GM19035 (cell line): ENCODE measurements around the gene CTDSP2.
A peak's percentile ranks its signal among the peaks of the same experiment; 100 is the strongest.
"Not testable (repeated sequence)": the region's sequence is repeated elsewhere in the genome, so short reads cannot be mapped to it uniquely, and the experiment has no call there.

Experiments used
- ATAC-seq: cut with Tn5 transposase; IDR thresholded peaks from one replicate; pipeline ENCODE4 v1.9.1; 2021; ENCODE audit not compliant: unreplicated experiment

The CTDSP2 gene

DNA sequence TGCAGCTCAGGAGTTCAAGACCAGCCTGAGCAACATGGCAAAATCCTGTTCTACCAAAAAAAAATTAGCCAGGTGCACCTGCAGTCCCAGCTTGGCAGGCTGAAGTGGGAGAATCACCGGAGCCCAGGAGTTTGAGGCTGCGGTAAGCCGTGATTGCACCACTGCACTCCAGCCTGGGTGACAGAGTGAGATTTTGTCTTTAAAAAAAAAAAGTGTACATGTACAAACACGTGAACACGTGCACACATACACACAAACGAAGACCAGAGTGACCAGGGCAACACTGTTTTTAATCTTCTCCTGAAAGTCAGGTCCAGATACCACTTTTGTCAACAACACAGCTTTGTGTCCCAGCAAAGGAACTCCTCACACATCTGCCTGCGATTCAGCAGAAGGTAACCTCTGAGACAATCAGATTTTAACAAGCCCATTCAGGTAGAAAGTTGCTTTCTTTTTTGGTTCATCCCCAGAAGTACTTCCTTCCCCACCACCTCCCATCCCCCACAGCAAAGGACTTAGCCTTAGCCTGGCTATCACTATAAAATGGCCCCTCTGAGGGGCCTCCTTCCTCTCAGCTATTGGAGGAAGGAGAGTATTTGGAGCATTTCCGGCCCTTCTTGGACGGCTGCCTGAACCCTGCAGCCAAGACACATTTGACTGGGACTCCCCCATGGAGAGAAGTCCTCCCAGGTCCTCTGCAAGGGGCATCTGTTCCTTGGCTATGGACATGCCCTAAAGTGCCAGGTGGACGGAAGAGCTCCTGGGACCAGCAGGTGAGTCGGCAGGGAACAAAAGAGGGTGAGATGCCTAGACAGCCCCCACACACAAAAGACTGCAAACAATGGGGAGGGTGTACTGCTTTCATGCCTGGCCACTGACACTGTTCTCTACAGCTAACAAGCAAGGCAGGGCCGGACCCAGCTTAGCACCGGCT lies 9.8 kb downstream of the CTDSP2 start:
- ATAC-seq = peak; percentile 54

DNA sequence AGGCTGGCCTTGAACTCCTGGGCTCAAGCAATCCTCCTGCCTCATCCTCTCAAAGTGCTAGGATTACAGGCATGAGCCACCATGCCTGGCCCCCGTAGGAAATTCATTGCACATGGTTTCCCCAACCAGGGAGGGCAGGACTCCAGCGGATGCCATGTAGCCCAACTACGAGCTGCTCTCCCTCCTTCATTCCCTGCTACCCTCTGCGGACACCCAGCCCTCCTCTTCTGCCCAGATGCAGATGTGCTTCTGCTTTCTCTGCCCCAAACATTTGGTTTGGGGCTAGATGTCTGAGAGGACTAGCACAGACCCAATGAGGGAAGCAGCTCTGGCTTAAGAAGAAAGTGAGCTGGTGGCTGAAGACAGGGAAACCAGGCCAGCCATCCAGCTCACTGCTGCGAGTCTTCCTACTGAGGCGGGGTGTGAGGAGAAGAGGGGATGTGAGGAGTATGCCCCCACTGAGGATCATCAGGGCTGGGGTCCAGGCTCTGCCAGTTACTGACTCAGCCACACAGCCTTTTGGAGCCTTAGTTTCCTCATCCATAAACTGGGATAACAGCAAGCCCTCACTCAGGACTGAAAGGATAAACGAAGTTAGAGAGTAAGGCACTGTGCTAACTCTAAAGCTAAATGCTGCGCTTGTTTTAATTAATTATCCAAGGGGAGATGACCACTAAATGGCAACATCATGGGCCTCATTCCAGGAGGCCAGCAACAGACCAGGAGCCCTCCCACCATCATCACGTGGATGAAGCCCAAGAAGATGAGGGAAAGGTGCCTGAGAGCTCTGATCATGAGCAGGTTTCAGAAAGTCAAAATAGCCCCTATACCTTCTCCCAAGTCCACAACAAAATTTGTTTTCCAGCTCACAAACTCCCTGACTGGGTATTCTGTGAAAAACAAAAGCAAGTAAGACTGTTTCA lies 10.9 kb downstream of the CTDSP2 start:
- no peak for ATAC-seq

DNA sequence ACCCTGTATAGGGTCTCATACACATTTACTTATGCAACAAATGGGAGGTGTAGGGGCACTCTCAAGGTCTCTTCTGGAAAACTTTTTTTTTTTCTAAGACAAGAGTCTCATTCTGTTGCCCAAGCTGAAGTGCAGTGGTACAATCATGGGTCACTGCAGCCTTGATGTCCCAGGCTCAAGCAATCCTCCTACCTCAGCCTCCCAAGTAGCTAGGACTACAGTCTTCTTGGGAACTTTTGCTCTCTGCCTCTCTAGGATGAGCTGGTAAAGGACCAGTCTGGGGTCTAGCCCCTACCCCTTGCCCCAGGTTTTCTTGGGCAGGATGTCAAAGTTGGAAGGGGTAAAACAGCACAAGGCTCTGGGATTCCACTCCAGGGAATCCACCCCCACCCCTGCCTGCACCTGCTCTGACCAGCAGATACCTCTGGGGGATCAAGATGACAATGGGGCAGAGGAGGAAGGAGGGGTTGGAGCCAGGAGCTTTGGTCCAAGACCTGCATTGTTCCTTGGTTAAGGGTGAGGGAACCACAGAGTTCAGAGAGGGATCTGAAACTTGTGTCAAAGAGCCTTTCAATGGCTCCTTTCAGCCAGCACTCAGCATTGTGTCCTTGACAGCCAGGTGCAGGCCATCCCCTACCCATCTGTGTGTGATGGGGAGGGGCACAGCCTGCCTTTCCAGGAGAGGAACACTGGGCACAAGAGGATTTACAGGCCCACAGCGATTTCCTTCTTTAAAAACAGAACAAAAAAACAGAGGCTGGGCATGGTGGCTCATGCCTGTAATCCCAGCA lies 12.2 kb downstream of the CTDSP2 start:
- no peak for ATAC-seq

DNA sequence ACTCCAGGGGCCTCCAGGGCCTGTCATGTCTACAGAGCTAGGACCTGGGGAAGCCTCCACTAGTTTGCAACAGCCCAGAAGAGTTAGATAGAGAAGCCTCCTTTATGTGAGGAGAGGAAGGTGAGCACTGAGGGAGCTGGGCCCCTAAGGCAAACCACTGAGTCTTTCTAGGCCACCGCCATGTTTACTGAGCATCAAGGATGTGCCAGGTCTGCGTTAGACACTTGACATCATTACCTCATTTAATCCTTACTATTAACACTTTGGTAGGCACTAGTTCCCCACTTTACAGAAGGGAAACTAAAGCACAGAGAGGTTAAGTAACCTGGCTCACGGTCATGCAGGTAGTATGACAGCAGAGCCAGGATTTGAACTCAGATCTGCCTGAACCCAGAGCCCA lies 12.9 kb downstream of the CTDSP2 start:
- no peak for ATAC-seq

DNA sequence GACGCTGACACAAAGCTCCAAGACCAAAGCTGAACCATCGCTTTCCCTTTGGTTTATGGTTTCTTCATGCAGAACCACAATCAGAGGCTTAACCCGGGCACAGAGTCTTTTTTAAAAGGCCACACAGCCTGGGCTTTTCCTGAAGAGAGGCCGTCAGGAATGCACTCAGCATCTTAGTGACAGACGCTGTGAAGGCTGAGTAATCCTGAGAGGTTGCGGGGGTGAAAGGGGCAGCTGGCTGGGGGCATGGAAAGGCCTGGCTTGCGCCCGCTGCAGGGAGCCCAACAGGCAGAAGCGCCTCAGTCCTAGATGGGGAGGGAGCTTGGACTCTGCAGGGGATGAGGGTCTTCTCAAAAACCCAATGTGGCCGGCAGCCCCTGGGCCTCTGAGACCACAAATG lies 13.6 kb downstream of the CTDSP2 start:
- ATAC-seq = no peak

DNA sequence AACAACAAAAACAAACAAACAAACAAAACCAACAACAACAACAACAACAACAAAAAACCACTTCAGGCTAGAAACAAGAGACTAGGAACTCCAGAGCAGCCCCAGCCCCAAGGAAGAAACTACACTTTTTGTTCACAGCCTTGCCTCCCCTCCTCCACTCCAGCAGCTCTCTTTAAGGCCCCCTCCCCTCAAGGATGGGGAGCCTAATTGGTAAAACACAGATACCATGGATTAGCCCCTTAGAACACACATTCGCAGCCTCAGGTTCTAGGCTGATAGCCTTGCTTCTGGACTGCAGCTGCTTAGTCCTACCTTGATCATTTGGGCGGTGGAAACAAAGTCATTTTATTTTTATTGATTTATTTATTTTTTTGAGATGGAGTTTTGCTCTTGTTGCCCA lies 16.1 kb downstream of the CTDSP2 start:
- ATAC-seq = no peak

DNA sequence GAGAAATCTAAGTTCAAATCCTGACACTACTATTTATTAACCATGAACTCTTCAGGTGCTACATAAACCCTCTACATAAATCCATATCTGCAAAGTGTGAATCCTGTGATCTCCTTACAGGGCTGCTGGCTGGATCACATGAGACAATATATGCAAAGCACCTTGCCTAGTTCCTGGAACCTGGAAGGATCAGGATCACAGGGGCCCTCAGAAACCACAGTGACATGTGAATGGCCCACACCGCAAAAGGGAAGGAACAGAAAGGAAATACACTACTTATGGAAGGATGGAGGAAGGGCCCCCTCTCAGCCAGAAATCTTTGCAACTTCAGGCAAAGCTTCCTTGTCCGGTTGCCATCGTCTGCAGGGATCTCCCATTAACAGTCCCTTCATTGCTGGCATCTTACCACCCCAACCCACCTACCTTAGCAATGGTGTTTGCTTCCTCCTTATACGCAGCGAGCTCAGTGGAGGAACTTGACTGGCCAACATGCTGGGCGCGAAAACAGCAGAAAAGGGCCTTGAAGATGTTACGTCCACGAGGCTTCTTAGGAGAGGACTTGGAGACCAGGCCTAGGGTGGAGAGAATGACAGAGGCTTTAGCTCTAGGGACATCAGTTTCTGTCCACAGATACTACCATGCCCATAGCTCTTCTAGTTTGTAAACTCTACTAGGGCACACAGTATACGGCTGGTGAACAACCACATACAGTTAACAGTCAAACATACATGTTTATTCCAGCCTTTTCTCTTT lies 17.3 kb downstream of the CTDSP2 start:
- ATAC-seq = no peak

DNA sequence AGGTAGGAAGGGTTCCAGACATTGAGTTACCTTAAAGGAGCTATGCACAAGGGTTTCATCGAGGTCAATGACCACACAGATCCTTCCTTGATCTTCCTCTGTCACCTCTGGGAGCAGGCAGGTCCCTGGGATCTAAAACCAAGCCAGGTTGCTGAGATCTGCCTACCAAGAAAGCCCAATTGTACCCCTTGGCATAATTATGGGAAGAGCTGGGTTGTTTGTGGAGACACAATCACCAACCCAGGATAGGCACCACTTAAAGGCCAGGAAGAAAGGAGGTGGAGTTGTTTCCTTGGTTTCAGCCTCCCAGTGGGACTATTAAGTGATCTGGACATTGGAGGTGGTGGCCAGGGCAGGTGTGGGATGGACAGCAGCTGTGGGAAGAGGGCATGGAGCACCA lies 19.6 kb downstream of the CTDSP2 start:
- no peak for ATAC-seq

DNA sequence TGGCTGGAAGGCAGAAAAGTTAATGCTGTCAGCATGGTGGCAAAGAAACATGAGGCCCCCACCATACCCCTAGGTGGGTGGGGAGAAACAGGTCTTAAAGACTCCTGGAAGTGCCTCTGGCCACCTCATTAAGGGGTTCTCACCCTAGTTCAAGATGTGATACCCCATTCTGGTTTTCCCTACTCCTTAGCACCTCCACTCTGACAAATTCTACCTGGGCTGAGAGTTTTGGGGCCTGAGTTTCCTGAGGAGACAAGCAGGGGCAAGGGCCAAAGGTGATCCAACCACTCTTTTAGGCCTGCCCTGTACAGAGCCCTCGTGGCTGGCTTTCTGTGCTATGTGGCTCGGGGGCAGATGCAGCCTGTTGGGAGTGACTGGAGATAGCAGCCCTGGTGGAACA lies 20.1 kb downstream of the CTDSP2 start:
- no peak for ATAC-seq

DNA sequence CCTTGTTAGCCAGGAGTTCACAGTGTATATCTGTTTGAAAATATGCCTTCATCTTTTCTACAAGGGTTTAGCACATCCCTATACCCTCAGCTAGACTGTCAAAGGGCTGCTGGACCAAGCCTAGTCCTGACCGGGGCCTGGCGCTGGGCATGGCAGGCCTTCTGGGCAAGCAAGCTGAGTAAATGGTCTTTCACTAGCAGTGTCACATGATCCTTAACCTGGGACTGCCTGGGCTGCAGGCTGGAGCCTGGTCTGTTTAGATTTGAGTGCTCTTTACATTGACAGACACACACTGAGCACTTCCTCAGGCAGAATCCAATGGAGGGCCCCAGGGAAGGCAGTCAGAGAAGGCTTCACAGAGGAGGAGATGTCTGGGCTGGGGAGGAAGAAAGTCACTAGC lies 21.1 kb downstream of the CTDSP2 start:
- ATAC-seq = no peak

DNA sequence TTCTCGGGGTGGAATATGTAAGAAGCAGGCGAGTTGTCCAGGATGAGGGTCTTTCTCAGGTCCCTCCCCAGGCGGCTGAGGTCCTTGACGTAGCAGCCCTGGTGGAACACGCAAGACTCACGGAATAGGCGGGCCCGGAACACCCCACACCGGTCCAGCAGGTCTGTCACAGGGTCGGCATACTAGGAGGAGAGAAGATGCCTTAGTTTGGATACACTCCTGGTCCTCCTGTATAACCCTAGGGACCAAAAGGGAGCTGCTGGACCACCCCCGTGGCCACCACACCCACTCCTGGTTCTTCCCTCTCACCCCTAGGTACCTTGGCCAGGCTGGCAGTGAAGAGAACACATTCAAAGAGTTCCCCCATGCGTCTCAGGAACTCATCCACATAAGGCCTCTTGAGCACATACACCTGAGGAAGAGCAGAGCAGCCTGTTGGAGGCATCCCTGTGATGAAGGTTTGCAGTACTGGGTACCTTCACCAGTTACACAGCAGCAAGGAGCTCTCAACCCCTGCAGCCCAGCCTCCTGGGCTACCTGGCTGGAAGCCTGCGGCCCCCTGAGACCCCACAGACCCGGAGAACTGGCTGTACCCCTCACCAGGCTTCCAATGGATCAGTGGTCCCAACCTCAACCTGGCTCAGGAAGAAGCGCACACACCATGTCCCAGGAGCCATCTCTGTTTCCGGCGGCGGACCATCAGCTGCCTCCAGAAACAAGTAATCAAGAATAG lies 22.5 kb downstream of the CTDSP2 start:
- ATAC-seq = no peak

DNA sequence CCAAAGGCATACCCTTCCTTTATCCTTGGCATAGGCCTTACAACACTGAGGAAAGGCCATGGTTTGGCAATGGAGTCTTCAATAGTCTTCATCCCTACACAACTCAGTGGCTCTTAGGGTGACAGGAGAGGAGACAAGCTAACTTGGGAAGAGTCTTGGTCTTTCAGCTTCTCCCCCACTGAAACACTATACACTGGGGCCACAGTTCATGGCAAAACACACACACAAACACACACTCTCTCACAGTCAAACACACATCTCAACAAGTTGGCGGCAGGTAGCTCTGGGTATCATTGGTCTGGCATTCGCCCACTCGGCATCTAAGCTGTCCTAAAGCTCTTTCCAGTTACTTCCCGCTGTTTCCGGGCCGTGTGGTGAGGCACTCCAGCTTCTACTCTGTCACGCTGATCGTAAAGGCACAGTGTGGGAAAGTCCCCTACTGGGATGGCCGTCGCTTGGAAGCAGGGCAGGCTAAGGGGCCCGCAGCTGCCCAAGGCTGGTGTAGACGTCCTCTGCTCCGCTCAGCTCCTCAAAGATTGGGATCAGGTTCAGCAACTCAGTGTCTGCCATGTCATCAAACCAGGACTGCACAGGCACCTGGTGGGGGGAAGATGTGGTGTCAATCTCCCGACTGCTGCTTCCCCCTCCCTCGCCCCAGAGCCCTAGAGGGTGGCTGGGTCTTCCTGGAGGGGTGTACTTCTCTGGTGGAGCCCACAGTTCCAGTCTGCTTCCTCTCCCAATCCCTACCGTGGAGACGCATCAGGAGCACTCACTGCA lies 23.2 kb downstream of the CTDSP2 start:
- no peak for ATAC-seq

DNA sequence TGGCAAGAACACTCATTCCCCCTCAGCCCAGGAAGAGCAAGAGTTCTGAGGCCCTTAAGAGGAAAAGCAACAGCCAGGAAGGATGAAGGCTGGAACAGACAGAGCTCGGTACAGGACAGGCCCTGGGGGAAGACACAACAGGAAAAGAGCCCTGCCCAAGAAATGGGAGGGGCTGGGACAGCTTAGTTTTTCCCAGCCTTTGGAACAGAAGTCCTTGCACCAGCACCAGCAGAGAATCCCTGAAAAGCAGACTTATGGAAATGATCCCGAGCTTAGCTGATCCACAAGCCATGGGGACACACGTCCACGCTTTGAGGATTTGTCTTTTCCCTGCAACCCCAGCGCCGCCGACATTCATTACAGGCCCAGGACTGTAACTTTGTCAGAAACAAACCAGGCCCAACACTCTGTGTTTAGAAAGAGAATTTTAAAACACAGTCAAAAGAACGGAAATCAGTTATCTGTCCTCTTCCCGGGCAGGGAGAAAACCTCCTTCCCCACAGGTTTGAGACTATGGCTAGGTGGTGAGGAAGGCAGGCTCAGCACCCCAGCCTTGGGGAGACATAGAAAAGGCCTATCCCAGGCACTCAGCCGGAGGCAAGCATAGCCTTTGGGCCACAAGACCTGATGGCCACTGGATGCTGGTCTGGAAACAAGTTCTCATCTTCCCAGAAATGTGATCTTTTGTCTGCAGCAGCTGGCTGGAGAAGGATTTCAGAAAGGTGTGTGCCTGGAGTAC lies 24.0 kb downstream of the CTDSP2 start:
- no peak for ATAC-seq

DNA sequence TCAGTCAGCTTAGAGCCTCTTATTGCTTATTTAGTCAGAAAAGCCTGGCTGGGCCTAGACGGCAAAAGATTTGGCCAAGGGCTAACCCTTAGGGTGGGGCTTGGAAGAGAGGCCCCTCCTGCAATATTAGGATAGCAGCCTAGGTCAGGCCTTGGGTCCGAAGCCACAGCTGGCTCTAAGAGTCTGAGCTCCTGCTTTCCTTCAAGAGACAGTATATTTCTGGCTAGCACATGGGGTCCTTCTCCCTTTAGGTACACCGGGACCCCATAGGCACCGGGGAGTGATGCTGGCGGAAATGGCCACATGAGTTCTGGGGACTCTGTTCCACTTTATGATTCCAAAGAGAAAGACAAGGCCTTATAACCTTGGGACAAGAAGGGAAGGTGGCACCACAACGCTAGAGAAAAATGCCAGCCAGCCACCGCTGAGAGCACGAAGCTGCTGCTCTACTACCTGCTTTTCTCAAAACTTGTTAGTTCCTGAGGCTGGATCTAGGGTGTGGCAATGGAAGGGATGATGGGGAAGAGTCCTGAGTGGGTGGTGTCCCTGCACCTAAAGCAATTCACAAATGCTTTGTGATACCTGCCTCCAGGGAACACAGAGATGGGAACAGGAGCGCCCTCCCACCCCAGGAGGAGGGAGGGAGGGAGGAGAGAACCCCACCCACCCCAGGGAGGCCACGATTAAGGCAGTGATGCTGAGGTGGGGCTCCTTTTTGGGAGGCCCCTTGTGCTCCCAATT lies 24.9 kb downstream of the CTDSP2 start:
- no peak for ATAC-seq

DNA sequence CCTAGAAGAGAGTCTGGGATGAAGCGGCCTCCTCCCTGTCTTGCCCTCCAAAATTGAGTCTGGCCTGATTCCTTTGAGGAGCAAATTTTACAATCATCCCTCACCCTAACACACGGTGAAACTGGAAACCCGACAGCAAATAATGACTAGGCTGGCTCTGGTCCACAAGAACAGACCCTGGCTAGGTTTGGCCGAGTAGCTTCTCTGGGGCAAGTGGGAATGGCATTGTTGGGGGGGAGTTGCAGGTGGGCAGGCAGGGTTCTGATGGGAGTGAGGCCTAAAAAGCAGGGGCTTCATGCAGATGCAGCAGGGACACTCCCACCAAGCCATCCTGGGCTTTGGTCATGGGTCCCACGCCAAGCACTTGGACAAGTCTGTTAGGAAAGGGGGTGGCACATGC lies 25.5 kb downstream of the CTDSP2 start:
- not testable (repeated sequence) for ATAC-seq

DNA sequence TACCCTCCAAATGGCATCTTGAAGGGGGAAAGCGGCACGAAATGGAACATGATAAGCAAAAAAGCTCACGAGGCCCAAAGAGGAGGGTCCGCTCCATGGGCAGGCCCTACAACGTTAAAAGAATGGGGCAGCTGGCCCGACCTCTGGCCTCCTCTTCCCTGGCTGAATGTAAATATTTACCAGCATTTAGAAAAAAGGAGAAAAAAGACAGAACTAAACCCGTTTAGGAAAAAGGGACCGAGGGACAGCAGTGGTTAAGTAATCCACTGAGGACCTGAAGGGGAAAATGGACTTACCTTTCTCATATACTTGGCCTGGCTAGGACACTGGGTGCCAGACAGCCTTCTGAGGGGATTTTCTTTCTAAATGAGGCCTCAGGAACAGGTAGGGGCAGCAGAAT lies 26.4 kb downstream of the CTDSP2 start:
- not testable (repeated sequence) for ATAC-seq

DNA sequence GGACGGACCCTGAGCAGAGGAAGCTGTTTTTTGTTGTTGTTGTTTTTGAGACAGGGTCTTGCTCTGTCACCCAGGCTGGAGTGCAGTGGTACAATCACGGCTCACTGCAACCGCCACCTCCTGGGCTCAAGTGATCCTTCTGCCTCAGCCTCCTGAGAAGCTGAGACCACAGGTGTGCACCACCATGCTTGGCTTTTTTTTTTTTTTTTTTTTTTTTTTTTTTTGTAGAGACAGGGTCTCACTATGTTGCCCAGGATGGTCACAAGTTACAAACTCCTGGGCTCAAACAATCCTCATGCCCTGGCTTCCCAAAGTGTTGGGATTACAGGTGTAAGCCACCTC lies 28.6 kb downstream of the CTDSP2 start:
- not testable (repeated sequence) for ATAC-seq
